Measurements from ENCODE around the gene DNAH11.

DNA sequence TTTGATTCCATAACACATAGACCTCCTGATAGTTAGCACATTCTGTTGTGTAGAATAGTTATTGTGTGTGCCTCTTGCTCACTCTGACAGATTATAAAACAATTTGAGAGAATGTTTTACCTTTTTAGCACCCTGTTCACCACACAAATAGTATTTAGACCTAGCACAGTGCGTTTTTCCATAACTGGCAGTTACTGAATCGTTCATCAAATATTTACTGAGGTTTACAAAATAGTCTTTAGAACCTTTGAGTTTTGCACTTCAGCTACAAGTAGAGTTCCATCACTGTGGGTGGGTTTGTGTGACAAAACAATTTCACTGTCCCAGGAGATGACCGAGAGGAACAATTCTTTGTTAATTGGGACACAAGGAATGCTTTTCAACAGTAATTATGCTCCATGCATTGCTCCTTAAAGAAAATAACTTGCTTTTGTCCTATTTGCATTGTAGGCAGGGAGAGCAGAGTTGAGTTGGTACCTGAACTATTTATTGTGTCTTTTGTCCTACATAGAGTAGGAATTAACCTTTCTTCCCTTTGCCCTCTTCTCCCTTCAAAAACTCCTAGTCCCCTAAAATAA lies 62.3 kb downstream of the DNAH11 start:
- TF ChIP-seq, protein P1, sequence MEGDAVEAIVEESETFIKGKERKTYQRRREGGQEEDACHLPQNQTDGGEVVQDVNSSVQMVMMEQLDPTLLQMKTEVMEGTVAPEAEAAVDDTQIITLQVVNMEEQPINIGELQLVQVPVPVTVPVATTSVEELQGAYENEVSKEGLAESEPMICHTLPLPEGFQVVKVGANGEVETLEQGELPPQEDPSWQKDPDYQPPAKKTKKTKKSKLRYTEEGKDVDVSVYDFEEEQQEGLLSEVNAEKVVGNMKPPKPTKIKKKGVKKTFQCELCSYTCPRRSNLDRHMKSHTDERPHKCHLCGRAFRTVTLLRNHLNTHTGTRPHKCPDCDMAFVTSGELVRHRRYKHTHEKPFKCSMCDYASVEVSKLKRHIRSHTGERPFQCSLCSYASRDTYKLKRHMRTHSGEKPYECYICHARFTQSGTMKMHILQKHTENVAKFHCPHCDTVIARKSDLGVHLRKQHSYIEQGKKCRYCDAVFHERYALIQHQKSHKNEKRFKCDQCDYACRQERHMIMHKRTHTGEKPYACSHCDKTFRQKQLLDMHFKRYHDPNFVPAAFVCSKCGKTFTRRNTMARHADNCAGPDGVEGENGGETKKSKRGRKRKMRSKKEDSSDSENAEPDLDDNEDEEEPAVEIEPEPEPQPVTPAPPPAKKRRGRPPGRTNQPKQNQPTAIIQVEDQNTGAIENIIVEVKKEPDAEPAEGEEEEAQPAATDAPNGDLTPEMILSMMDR (IDR thresholded peaks at IDR 0.05): no peak
- no peak for TF ChIP-seq POLR2A (IDR thresholded peaks at IDR 0.05)
- TF ChIP-seq POLR2AphosphoS5 (IDR thresholded peaks at IDR 0.05): no peak
